ENCODE data around the gene CABLES1. TPM values are rescaled to one million over a fixed set of nuclear protein-coding genes. Genes with fewer than 3 reads are reported as not detected.

Gene CABLES1
- total and polyA plus RNA-seq, 2 of the 4 experiments (the other 2 are of a cell fraction), result 4.7 to 5.7 TPM

DNA sequence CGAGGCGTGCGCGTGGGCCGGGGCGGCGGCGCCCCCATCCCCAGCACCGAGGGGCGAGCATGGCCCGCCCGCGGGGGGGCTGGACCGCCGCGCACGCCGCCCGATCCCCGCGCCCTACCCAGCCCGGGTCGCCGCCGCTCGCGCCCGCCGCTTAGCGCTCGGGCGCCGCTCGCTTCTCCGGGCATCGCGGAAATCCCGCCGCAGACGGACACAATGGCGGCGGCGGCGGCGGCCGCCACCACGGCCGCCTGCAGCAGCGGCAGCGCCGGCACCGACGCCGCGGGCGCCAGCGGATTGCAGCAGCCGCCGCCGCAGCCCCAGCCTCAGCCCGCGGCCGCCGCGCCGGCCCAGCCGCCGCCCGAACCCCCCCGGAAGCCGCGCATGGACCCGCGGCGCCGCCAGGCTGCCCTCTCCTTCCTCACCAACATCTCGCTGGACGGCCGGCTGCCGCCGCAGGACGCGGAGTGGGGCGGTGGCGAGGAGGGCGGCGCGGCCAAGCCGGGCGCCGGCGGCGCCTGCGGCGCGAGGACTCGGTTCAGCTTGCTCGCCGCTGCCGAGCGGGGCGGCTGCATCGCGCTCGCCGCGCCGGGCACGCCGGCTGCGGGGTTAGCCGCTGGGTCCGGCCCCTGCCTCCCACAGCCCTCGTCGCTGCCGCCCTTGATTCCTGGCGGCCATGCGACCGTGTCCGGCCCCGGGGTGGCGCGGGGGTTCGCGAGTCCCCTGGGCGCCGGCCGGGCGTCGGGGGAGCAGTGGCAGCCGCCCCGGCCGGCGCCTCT, 453 bp downstream of the CABLES1 start:
- Histone ChIP-seq H3K14ac (replicated peaks; ENCODE audit: low read depth, low read length) (no peak overlapping the region), H3K9ac (ENCODE audit: low read depth, low read length) (peak overlapping the region; percentile 83), H3K4me1 (ENCODE audit: control insufficient read depth, insufficient read depth, low read length) (peaks cover 13% of the 10 kb centered on the region), H3K18ac (ENCODE audit: low read depth, low read length) (no peak overlapping the region), H2BK15ac (ENCODE audit: low read depth, low read length) (no peak overlapping the region), H4K8ac (ENCODE audit: low read depth in 2 of 2, low read length in 2 of 2) (no peak overlapping the region; a peak in 1 of 4 replicates), H3K27me3 (ENCODE audit: control insufficient read depth, insufficient read depth, low read length) (no peaks in the 10 kb centered on the region), H4K20me1 (ENCODE audit: insufficient read depth, low read length) (peaks cover 34% of the 10 kb centered on the region), H2AFZ (replicated peaks; ENCODE audit: low read length, poor library complexity) (peak overlapping the region; percentile 91), H2BK5ac (ENCODE audit: low read depth, low read length, poor library complexity, severe bottlenecking) (peak overlapping the region; percentile 80), H2AK9ac (replicated peaks; ENCODE audit: low read depth, low read length, poor library complexity) (peak overlapping the region; percentile 23), H4K91ac (ENCODE audit: insufficient read depth, low read depth, low read length) (peak overlapping the region; percentile 50; the same call in 1 of the 2 replicates), H2AK5ac (ENCODE audit: low read depth, low read length) (no peak overlapping the region), H3K27ac (ENCODE audit: insufficient read depth, low read length) (peak overlapping the region; percentile 72), H3K56ac (ENCODE audit: extremely low read depth, insufficient read depth, low read length) (no peak overlapping the region), H3K23ac (ENCODE audit: low read depth, low read length) (no peak overlapping the region), H3K4me2 (ENCODE audit: low read depth, low read length) (peak overlapping the region; percentile 18; the same call in 1 of the 2 replicates), H3K9me3 (ENCODE audit: control insufficient read depth, insufficient read depth, low read length) (no peaks in the 10 kb centered on the region), H3K9me1 (ENCODE audit: insufficient read depth, low read length) (peaks cover 14% of the 10 kb centered on the region), H2BK20ac (ENCODE audit: low read depth, low read length) (no peak overlapping the region), H3K79me1 (ENCODE audit: low read depth in 1 of 2, low read length in 2 of 2) (peaks cover 22 to 48% of the 10 kb centered on the region in 2 experiments), H3K36me3 (ENCODE audit: control insufficient read depth, insufficient read depth, low read length) (peaks cover 5% of the 10 kb centered on the region), H4K5ac (ENCODE audit: low read depth, low read length) (no peak overlapping the region), H3K4ac (ENCODE audit: low read depth, low read length) (no peak overlapping the region; the same call in 1 of the 2 replicates), H2BK120ac (ENCODE audit: low read depth, low read length) (no peak overlapping the region), H3K4me3 (ENCODE audit: insufficient read depth, low read depth, low read length) (peak overlapping the region; percentile 79)
- POLR2A ChIA-PET (ENCODE audit: unreplicated experiment), result no interaction called here
- in situ Hi-C loops (cut with MboI; ENCODE audit: low sequenced_read_pairs), result loop anchor here (10.0 kb wide), 1 partner anchor 239 kb away; no protein-coding TSS in a partner anchor
- intact Hi-C loops (cut with micrococcal nuclease), result loop anchor here (1.0 to 5.0 kb wide), 4 partner anchors 72 to 243 kb away; no protein-coding TSS in a partner anchor
- BruUV-seq (replicated peaks), result no TSS peak
- DNase-seq (no peak), ATAC-seq (ENCODE audit: low read depth) (peak; percentile 62)
- dilution Hi-C loops (cut with HindIII; ENCODE audit: low sequenced_read_pairs, unreplicated experiment), result no loop called here
- CTCF ChIA-PET, result interaction anchor here (0.6 kb wide), 1 partner anchor 116 kb away, joined by 4 read pairs; no protein-coding TSS in a partner anchor
- TF ChIP-seq POLR2A (IDR thresholded peaks at IDR 0.05; ENCODE audit: low read depth, low read length), result no peak; the same call in 1 of the 2 replicates
- TF ChIP-seq MAFK (IDR thresholded peaks at IDR 0.05; ENCODE audit: low read depth, low read length), result no peak
- TF ChIP-seq RAD21 (IDR thresholded peaks at IDR 0.05; ENCODE audit: low read length), result peak; percentile 8; the same call in 1 of the 2 replicates
- TF ChIP-seq BHLHE40 (IDR thresholded peaks at IDR 0.05; ENCODE audit: low read depth, low read length), result peak; percentile 2; the same call in 1 of the 2 replicates
- no peak; the same call in 1 of the 2 replicates for TF ChIP-seq SMC3 (IDR thresholded peaks at IDR 0.05; ENCODE audit: low read depth, low read length)
- TF ChIP-seq, protein P1, sequence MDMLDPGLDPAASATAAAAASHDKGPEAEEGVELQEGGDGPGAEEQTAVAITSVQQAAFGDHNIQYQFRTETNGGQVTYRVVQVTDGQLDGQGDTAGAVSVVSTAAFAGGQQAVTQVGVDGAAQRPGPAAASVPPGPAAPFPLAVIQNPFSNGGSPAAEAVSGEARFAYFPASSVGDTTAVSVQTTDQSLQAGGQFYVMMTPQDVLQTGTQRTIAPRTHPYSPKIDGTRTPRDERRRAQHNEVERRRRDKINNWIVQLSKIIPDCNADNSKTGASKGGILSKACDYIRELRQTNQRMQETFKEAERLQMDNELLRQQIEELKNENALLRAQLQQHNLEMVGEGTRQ (IDR thresholded peaks at IDR 0.05; ENCODE audit: low read depth, low read length), result no peak
- TF ChIP-seq, protein P2, sequence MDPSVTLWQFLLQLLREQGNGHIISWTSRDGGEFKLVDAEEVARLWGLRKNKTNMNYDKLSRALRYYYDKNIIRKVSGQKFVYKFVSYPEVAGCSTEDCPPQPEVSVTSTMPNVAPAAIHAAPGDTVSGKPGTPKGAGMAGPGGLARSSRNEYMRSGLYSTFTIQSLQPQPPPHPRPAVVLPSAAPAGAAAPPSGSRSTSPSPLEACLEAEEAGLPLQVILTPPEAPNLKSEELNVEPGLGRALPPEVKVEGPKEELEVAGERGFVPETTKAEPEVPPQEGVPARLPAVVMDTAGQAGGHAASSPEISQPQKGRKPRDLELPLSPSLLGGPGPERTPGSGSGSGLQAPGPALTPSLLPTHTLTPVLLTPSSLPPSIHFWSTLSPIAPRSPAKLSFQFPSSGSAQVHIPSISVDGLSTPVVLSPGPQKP (IDR thresholded peaks at IDR 0.05; ENCODE audit: borderline replicate concordance, low read depth, low read length), result no peak
- TF ChIP-seq RFX5 (IDR thresholded peaks at IDR 0.05; ENCODE audit: low read depth, low read length), result no peak
- no peak for TF ChIP-seq MAZ (IDR thresholded peaks at IDR 0.05; ENCODE audit: borderline replicate concordance, low read depth, low read length)
- no peak for TF ChIP-seq FOS (IDR thresholded peaks at IDR 0.05; ENCODE audit: low read depth, low read length)
- TF ChIP-seq CEBPB (IDR thresholded peaks at IDR 0.05; ENCODE audit: low read depth, low read length), result no peak
- no peak for TF ChIP-seq NFE2L2 (IDR thresholded peaks at IDR 0.05; ENCODE audit: low read depth, low read length)
- TF ChIP-seq RCOR1 (IDR thresholded peaks at IDR 0.05; ENCODE audit: insufficient replicate concordance, low read length), result no peak
- 1% methylated on average over 60 of the region's 134 CpGs; no CpG with 5 or more reads in 1 of the 2 experiments for WGBS, 2 experiments (ENCODE audit: extremely low coverage in 2 of 2, insufficient read length in 1 of 2)
